A673 (cell line): ENCODE data around the gene CPPED1. TPM values are rescaled to one million over a fixed set of nuclear protein-coding genes. Genes with fewer than 3 reads are reported as not detected.

Experiments
- BruUV-seq: library from RNA; stranded (reverse); fragments of 400-500 nt; replicated peaks from 2 replicates; lab custom pipeline; 2021; lab: Mats Ljungman, UMichigan
- CTCF ChIA-PET: fragments of 300-600 bp; sonication (Branson Sonifier 250); formaldehyde crosslinking; loops from one replicate; lab custom pipeline; 2022; ENCODE audit warnings: antibody characterized with exemption; lab: Charles Lee
- POLR2A ChIA-PET: fragments of 300-600 bp; sonication (Branson Sonifier 250); formaldehyde crosslinking; loops from one replicate; lab custom pipeline; 2022; ENCODE audit warnings: antibody characterized with exemption; ENCODE audit not compliant: low non-redundant PET; lab: Charles Lee
- DNase-seq: peaks from one replicate; pipeline ENCODE4 v3.0.0-alpha.2; 2015; ENCODE audit warnings: low spot score
- H3K27ac ChIP-seq: fragments of 200-600 bp; sonication (generic); 2 replicates; pipeline ENCODE4 v1.5.1; 2016; ENCODE audit warnings: mixed run types, low read depth, mild to moderate bottlenecking, mixed read lengths, antibody characterized with exemption, low read length; ENCODE audit not compliant: poor library complexity, severe bottlenecking
- H3K27me3 ChIP-seq: fragments of 200-600 bp; sonication (generic); replicated peaks from 2 replicates; pipeline ENCODE4 v1.6.1; 2017; ENCODE audit warnings: mixed run types, low read depth, mild to moderate bottlenecking, mixed read lengths, antibody characterized with exemption, low read length; ENCODE audit not compliant: insufficient read depth, poor library complexity
- H3K36me3 ChIP-seq: fragments of 200-600 bp; sonication (generic); 2 replicates; pipeline ENCODE4 v1.6.1; 2016; ENCODE audit warnings: mixed run types, mild to moderate bottlenecking, mixed read lengths, antibody characterized with exemption, low read length; ENCODE audit not compliant: insufficient read depth, poor library complexity, severe bottlenecking
- H3K4me1 ChIP-seq: fragments of 200-600 bp; sonication (generic); 2 replicates; pipeline ENCODE4 v1.6.1; 2017; ENCODE audit warnings: mixed run types, mild to moderate bottlenecking, mixed read lengths, antibody characterized with exemption, low read length; ENCODE audit not compliant: insufficient read depth, poor library complexity, severe bottlenecking
- H3K4me3 ChIP-seq: fragments of 200-600 bp; sonication (generic); 2 replicates; pipeline ENCODE4 v1.5.1; 2016; ENCODE audit warnings: low read depth, mixed run types, mild to moderate bottlenecking, mixed read lengths, low read length; ENCODE audit not compliant: poor library complexity, severe bottlenecking
- H3K9me3 ChIP-seq: fragments of 200-600 bp; sonication (generic); 2 replicates; pipeline ENCODE4 v1.6.1; 2016; ENCODE audit warnings: mixed run types, low read depth, mild to moderate bottlenecking, mixed read lengths, antibody characterized with exemption, low read length; ENCODE audit not compliant: poor library complexity, severe bottlenecking
- CTCF ChIP-seq: fragments of 300-800, 200-600 bp; sonication (generic); conservative IDR thresholded peaks from 2 replicates; pipeline ENCODE4 v1.5.1; 2017; ENCODE audit warnings: low read depth, mild to moderate bottlenecking, antibody characterized with exemption, low read length, moderate library complexity, mixed read lengths
- EZH2 ChIP-seq: fragments of 200-600 bp; sonication (generic); IDR thresholded peaks from 2 replicates; pipeline ENCODE4 v1.6.1; 2017; ENCODE audit warnings: borderline replicate concordance, low read depth, mild to moderate bottlenecking, mixed read lengths, antibody characterized with exemption, low read length; ENCODE audit not compliant: poor library complexity, severe bottlenecking
- intact Hi-C: fragments of 100-400 bp; cut with micrococcal nuclease; formaldehyde crosslinking; loops from one replicate; pipeline ENCODE4 v1.10.0; 2022; ENCODE audit not compliant: unreplicated experiment
- total RNA-seq: library from RNA; stranded (reverse); gene quantifications from 2 replicates; pipeline ENCODE4 v1.2.3, GENCODE V29; 2021

The CPPED1 gene
- total RNA-seq, 1 experiment from 2014 or later = 0.90 TPM

DNA sequence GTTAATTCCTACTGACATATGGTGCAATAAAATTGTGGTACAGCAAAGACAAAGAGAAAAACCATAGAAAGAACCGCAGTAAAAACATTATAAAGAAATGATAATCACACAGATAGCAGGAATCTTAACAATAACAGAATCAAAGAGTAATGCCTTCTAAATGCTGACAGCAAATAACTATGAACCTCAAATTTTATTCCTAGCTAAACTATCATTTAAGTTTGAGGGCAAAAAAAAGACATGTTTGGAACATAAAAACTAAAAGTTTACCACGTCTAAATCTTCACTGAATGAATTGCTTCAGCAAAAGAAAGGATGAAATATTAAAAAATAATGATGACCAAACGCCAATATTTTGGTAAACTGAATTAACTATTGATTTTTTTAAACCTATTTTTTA, 135.8 kb downstream of the CPPED1 start:
- no peaks in the 10 kb centered on the region for H3K27me3 ChIP-seq
- peaks cover 9% of the 10 kb centered on the region for H3K9me3 ChIP-seq
- intact Hi-C loops = no loop called here
- BruUV-seq = no TSS peak
- H3K4me1 ChIP-seq = no peaks in the 10 kb centered on the region
- no peak overlapping the region for H3K27ac ChIP-seq
- no peaks in the 10 kb centered on the region for H3K36me3 ChIP-seq
- DNase-seq = no peak
- no peak overlapping the region for H3K4me3 ChIP-seq
- TF ChIP-seq EZH2 (no peak), CTCF (no peak)
- ChIA-PET CTCF (no interaction called here), POLR2A (no interaction called here)

DNA sequence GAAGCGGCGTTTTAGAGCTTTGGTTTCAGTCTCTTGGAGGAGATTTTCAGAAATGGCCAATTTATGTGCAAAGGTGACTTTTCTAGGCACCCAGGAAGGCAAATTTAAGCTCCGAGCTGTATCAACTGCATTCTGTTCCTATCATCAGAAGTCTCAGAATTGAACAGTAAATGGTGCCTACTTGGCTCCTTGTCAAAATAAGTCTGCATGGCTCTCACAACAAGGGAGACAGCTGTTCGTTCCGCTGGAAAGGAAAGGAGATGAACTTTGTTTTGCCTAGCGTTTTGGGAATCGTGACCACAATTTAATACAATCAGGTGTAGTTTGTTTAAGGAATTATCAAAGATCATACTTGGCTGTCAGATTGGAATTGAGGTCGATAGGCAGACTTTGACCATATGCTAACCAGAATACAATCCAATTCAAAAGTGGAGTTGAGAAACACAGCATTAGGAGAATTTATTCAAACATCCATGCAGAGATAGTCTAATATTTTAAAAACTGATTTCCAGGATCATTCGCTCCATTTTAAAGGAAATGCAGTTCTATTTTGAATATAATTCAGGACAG, 139.4 kb downstream of the CPPED1 start:
- no peak for DNase-seq
- ChIA-PET POLR2A (no interaction called here), CTCF (no interaction called here)
- Histone ChIP-seq H3K4me1 (no peaks in the 10 kb centered on the region), H3K27ac (no peak overlapping the region), H3K36me3 (no peaks in the 10 kb centered on the region), H3K27me3 (no peaks in the 10 kb centered on the region), H3K4me3 (no peak overlapping the region), H3K9me3 (peaks cover 9% of the 10 kb centered on the region)
- no TSS peak for BruUV-seq
- intact Hi-C loops = no loop called here
- TF ChIP-seq CTCF (no peak), EZH2 (no peak)

- peaks cover 5% of the 10 kb centered on the region for H3K9me3 ChIP-seq
- H3K36me3 ChIP-seq = no peaks in the 10 kb centered on the region
- H3K4me1 ChIP-seq = no peaks in the 10 kb centered on the region
- no peaks in the 10 kb centered on the region for H3K27me3 ChIP-seq
- no peak overlapping the region for H3K27ac ChIP-seq
- no TSS peak for BruUV-seq
- no peak for TF ChIP-seq EZH2
- TF ChIP-seq CTCF = no peak
- DNase-seq = peak; percentile 25
- intact Hi-C loops = no loop called here
- ChIA-PET CTCF (no interaction called here), POLR2A (no interaction called here)
- H3K4me3 ChIP-seq = no peak overlapping the region
These were observed 142.0 kb downstream of the CPPED1 start for GRCh38 chr16:12661656-12662172.
